ENCODE data around the gene SYP. TPM values are rescaled to one million over a fixed set of nuclear protein-coding genes. Genes with fewer than 3 reads are reported as not detected.

SYP gene
- total and polyA plus RNA-seq, 12 donors: 6.8 to 147 (median 19.4) TPM

GRCh38 chrX:49233887-49234555 lies 34.0 kb upstream of the SYP start:
- WGBS, 4 donors: 47 to 87% (median 64%) methylated on average over 9 to 56 of the region's 56 CpGs
- no peak for DNase-seq
- intact Hi-C loops (cut with DNase I): no loop called here

DNA sequence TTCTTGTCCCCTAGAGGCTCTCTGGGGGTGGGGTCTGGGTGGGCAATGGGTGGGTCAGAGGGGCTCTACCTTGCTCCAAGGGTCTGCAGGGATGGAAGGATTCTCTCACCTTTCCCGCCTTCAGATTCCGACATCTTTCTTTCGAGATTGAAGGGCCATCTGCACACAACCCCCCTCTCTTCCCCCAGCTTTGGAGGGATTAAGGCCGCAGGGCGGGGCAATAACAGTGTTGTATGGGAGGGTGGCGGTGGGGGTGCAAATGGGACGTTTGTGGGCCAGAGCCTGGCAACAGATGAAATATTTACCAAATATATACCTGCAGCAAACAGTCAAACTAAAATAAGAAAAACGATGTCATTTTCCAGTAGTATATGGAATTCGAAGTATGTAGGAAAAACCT lies 33.2 kb upstream of the SYP start, which contains the start of gene CACNA1F:
Gene CACNA1F, minus strand, starts transcription at position 165 of the 400 bp plus-strand sequence. Its CDS starts 31 bp downstream, at position 134.
- H3K27ac ChIP-seq: no peak within 1 kb of the TSS

More at GRCh38 chrX:49233887-49234555, 34.0 kb upstream of the SYP start:
- H3K4me3 ChIP-seq: no peak overlapping the region
- H3K27me3 ChIP-seq: peaks cover 6% of the 10 kb centered on the region
- no peak overlapping the region for H3K27ac ChIP-seq
- H3K36me3 ChIP-seq (replicated peaks in 1 of 2): no peaks in the 10 kb centered on the region
- TF ChIP-seq POLR2A (IDR thresholded peaks at IDR 0.05) (no peak), CTCF (IDR thresholded peaks at IDR 0.05) (no peak)
- no peaks in the 10 kb centered on the region for H3K9me3 ChIP-seq (replicated peaks in 1 of 3)
- H3K4me1 ChIP-seq (replicated peaks in 1 of 2): no peaks in the 10 kb centered on the region

DNA sequence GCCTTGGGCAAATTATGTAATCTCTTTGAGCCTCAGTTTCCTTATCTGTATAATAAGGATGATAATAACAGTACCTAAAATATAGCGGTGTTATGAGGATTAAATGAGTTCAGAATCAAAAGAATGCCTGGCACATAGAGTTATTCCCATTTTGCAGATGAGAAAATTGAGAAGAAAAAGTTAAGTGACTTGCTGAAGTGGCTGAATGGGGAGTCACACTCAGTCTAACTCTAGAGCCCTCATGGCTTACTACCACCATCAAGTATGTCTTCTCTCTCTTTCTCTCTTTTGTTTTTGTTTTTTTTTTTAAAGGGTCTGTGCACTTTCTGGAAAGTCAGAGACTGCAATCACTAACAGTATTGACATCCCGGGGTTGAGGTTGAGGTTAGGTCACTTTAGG lies 32.5 kb upstream of the SYP start:
- Histone ChIP-seq H3K4me3 (no peak overlapping the region), H3K27me3 (peaks cover 3% of the 10 kb centered on the region), H3K27ac (no peak overlapping the region), H3K4me1 (replicated peaks in 1 of 2) (no peaks in the 10 kb centered on the region), H3K36me3 (replicated peaks in 1 of 2) (no peaks in the 10 kb centered on the region), H3K9me3 (replicated peaks in 1 of 3) (no peaks in the 10 kb centered on the region)
- no peak for DNase-seq
- intact Hi-C loops (cut with DNase I): no loop called here
- no peak for TF ChIP-seq CTCF (IDR thresholded peaks at IDR 0.05)
- no peak for TF ChIP-seq POLR2A (IDR thresholded peaks at IDR 0.05)
- WGBS, 4 donors: 68 to 92% (median 86%) methylated on average over 2 of the region's 2 CpGs

More for the DNA sequence above, 33.2 kb upstream of the SYP start, which contains the start of gene CACNA1F:
- TF ChIP-seq CTCF (IDR thresholded peaks at IDR 0.05) (no peak), POLR2A (IDR thresholded peaks at IDR 0.05) (no peak)
- intact Hi-C loops (cut with DNase I): no loop called here
- peaks cover 4% of the 10 kb centered on the region for H3K27me3 ChIP-seq
- DNase-seq: no peak
- 75 to 79% (median 77%) methylated on average over 8 to 9 of the region's 9 CpGs for WGBS, 4 donors
- no peaks in the 10 kb centered on the region for H3K9me3 ChIP-seq (replicated peaks in 1 of 3)
- H3K4me3 ChIP-seq: no peak within 1 kb of the TSS
- no peaks in the 10 kb centered on the region for H3K4me1 ChIP-seq (replicated peaks in 1 of 2)
- no peaks in the 10 kb centered on the region for H3K36me3 ChIP-seq (replicated peaks in 1 of 2)

DNA sequence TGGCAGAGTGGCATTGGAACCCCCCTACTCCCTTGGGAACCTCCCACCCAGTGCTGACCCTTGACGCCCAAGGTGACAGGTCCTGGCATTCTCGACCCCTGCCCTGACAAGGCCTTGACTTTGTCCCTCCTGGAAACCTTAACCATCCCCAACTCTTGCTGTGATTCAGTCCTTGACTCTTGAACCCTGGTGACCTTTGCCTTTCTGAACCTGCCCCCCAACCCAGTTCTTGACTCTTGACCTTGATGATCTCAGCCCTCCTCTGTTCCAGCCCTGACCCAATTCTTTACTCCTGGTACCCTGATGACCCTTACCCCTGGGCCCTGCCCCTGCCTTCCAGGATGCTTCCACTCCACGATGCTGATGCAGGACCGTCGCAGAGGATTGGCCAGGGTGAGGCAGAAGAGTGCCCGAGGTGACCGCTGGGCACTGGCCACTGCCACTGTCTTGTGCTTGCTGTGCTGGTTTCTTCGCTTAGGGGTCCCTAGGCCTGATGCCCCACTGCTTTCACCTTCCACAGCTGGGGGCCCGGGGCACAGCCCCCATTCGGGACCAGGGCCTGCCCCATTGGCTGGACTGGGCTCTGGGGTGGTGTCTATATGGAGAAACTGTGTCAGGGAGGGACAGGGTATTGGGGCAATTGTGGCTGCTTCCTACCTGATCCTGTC lies 31.5 kb upstream of the SYP start:
- no peak overlapping the region for H3K27ac ChIP-seq
- H3K4me3 ChIP-seq: no peak overlapping the region
- TF ChIP-seq POLR2A (IDR thresholded peaks at IDR 0.05) (no peak), CTCF (IDR thresholded peaks at IDR 0.05) (no peak)
- no peaks in the 10 kb centered on the region for H3K9me3 ChIP-seq (replicated peaks in 1 of 3)
- intact Hi-C loops (cut with DNase I): no loop called here
- H3K36me3 ChIP-seq (replicated peaks in 1 of 2): no peaks in the 10 kb centered on the region
- no peaks in the 10 kb centered on the region for H3K4me1 ChIP-seq (replicated peaks in 1 of 2)
- peaks cover 3% of the 10 kb centered on the region for H3K27me3 ChIP-seq
- DNase-seq: no peak
- 80 to 91% (median 89%) methylated on average over 7 to 10 of the region's 10 CpGs for WGBS, 4 donors
